ENCODE results near the gene PROM1.

DNA sequence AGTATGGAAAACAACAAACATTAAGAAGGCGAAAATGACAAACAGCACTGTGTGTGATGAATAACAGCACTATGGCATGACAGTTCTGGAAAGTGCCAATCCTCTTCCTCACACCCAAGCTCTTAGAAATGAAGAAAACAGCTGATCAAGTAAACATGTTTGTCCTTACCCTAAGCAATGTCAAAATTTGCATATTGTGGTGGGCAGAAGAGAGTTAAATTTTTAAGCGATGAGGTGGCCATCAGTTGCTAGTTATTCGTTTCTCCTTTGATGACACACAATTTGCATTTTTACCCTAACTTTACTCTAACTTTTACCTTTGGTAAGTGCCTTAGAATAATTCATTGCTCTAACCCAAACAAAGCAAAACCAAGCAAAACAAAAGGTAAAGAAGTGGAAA, 8.8 kb downstream of the PROM1 start:
- TF ChIP-seq POLR2A (IDR thresholded peaks at IDR 0.05; ENCODE audit: low read length) (no peak), GATA1 (IDR thresholded peaks at IDR 0.05; ENCODE audit: low read depth, low read length) (no peak)
